ENCODE data around the gene EFCAB10.

EFCAB10 gene

GRCh38 chr7:105596866-105597265 lies 15.6 kb upstream of the EFCAB10 start:
- DNase-seq, result no peak

GRCh38 chr7:105594034-105594433 lies 12.7 kb upstream of the EFCAB10 start:
- no peak for DNase-seq

GRCh38 chr7:105591522-105591921 lies 10.2 kb upstream of the EFCAB10 start:
- no peak for DNase-seq

GRCh38 chr7:105590793-105591192 lies 9.5 kb upstream of the EFCAB10 start:
- no peak for DNase-seq

GRCh38 chr7:105589356-105590077 lies 8.2 kb upstream of the EFCAB10 start:
- peak; percentile 90 for DNase-seq

GRCh38 chr7:105587909-105588635 lies 6.8 kb upstream of the EFCAB10 start:
- DNase-seq, result no peak

GRCh38 chr7:105585850-105586500 lies 4.7 kb upstream of the EFCAB10 start:
- no peak for DNase-seq

GRCh38 chr7:105584165-105584564 lies 2.9 kb upstream of the EFCAB10 start:
- DNase-seq, result no peak

GRCh38 chr7:105583061-105583460 lies 1.8 kb upstream of the EFCAB10 start:
- no peak for DNase-seq

GRCh38 chr7:105580022-105580740 lies 1.1 kb downstream of the EFCAB10 start:
- no peak for DNase-seq

- no peak for DNase-seq
Measured at GRCh38 chr7:105578496-105578895, 2.8 kb downstream of the EFCAB10 start.

- no peak for DNase-seq
Measured at GRCh38 chr7:105577251-105577650, 4.0 kb downstream of the EFCAB10 start.

GRCh38 chr7:105571891-105572290 lies 9.4 kb downstream of the EFCAB10 start:
- DNase-seq, result no peak

- no peak for DNase-seq
Measured at GRCh38 chr7:105567821-105568220, 13.5 kb downstream of the EFCAB10 start.

GRCh38 chr7:105567024-105567423 lies 14.3 kb downstream of the EFCAB10 start:
- no peak for DNase-seq

GRCh38 chr7:105565190-105565589 lies 16.1 kb downstream of the EFCAB10 start:
- DNase-seq, result no peak

- no peak for DNase-seq
Measured at GRCh38 chr7:105559926-105560325, 21.4 kb downstream of the EFCAB10 start.

GRCh38 chr7:105538339-105538738 lies 43.0 kb downstream of the EFCAB10 start:
- no peak for DNase-seq

GRCh38 chr7:105532709-105533460 lies 48.4 kb downstream of the EFCAB10 start:
- no peak for DNase-seq

GRCh38 chr7:105531792-105532671 lies 49.3 kb downstream of the EFCAB10 start, which contains the start of gene RINT1:
Gene RINT1 (plus strand): TSS chr7:105532201. CDS start chr7:105532316, 115 bp downstream.
- DNase-seq, result peak; percentile 91

- no peak for DNase-seq
Measured at GRCh38 chr7:105530546-105530945, 50.7 kb downstream of the EFCAB10 start.

Measured in midbrain (tissue), 1 donor.